GM12865 (cell line): ENCODE measurements around the gene UST.
"Not testable (repeated sequence)": the region's sequence is repeated elsewhere in the genome, so short reads cannot be mapped to it uniquely, and the experiment has no call there.

Experiments used
- DNase-seq: peaks from one replicate; pipeline ENCODE4 v3.0.0; 2010; ENCODE audit warnings: low read depth
- H3K4me3 ChIP-seq: 2 replicates; pipeline ENCODE4 v1.5.1; 2011; ENCODE audit warnings: mild to moderate bottlenecking, low read depth, low read length, control low read depth
- CTCF ChIP-seq: IDR thresholded peaks from 2 replicates; pipeline ENCODE4 v1.5.1; 2011; ENCODE audit warnings: low read length, control low read depth, low read depth, inconsistent platforms; ENCODE audit not compliant: insufficient read depth; ENCODE audit errors: missing control alignments

Gene UST

DNA sequence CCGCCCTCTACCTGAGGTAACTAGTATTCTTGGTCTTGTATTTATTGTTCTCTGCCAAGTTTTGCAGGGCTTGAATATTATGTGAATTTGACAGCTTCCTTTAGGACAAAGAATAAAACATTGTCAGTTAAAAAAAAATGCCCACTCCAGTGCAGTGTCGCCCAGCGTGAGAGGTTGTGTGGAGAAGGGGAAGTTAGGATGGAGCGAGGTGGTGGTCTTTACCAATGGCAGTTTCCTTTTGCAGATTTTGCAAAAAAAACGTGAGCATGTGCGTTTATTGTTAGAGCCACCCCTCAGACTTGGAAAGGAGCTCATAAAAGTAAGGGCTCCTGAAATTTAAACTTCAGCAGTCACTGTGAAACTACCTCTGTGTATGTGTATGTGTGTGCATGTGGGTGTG, 28.3 kb downstream of the UST start:
- no peak for DNase-seq
- no peak for TF ChIP-seq CTCF
- H3K4me3 ChIP-seq = no peak overlapping the region

GRCh38 chr6:148776321-148777308, 29.8 kb downstream of the UST start:
- no peak overlapping the region for H3K4me3 ChIP-seq
- no peak for TF ChIP-seq CTCF
- DNase-seq = no peak

DNA sequence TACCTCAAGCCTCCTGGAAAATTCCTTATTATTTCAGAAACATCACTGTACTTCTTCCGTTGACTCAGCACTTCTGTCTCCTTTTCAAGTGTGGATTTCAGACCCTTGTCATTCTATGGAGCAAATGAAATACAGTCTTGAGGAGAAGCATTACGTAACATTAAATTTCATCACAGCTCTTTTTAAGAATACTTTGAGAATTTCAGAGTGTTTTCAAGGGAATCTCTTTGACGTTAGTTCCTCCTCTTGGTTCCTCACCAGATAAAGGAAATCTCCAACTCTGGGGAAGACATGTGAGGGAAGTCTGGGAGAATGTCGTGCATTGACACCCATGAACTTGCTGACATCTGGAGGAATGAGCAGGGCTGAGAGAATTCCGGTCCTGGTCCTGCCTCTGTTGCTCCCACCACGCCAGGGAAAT, 32.3 kb downstream of the UST start:
- no peak for DNase-seq
- TF ChIP-seq CTCF = no peak
- H3K4me3 ChIP-seq = no peak overlapping the region

- not testable (repeated sequence) for H3K4me3 ChIP-seq, DNase-seq
Measured at GRCh38 chr6:148780423-148780822, 33.6 kb downstream of the UST start.

DNA sequence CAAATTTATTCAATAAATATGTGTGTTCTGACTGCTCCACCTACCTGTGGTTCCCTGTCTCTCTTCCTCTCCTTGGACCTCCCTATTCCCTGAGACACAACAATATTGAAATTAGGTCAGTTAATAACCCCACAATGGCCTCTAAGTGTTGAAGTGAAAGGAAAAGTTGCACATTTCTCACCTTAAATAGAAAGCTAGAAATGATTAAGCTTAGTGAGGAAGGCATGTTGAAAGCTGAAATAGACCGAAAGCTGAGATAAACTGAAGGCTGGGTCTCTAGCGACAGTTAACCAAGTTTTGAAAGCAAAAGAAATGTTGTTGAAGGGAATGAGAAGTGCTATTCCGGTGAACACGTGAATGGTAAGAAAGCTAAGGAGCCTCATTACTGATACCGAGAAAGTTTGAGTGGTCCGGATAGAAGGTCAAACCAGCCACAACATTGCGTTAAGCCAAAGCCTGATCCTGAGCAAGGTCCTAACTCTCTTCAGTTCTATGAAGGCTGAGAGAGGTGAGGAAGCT, 34.1 kb downstream of the UST start:
- no peak for TF ChIP-seq CTCF
- no peak overlapping the region for H3K4me3 ChIP-seq
- peak; percentile 80 for DNase-seq

DNA sequence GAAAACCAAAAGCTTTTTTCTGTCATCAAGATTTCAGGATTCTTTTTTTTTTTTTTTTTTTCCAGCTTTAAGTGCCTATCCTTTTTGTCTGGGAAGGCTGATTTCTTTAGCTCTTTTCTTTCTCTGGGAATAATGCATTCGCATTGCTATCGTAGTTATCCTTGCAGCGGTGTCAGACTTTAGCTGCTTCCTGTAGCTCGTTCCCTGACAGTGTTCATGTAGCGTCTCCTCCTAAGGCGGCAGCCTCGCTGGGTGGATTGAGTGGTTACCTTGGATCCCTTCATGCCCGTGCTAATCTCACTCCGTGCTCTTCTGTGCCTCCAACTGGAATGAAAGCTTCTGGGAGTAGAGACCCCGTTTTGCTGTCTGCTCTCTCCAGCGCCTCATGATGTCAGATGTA, 43.1 kb downstream of the UST start:
- TF ChIP-seq CTCF = no peak
- DNase-seq = no peak

GRCh38 chr6:148790404-148790803, 43.6 kb downstream of the UST start:
- no peak overlapping the region for H3K4me3 ChIP-seq
- no peak for TF ChIP-seq CTCF
- DNase-seq = no peak

More for the DNA sequence above, 43.1 kb downstream of the UST start:
- H3K4me3 ChIP-seq = no peak overlapping the region
